DND-41 (cell line): ENCODE measurements around the gene FKBP9.
A peak's percentile ranks its signal among the peaks of the same experiment; 100 is the strongest.

Experiments used
- ATAC-seq: fragments of 200-7000 bp; cut with Tn5 transposase; 3 replicates; pipeline ENCODE4 v1.9.1; 2021; ENCODE audit warnings: low read depth; ENCODE audit not compliant: insufficient read depth
- DNase-seq: peaks from one replicate; pipeline ENCODE4 v3.0.0-alpha.2; 2020
- H2AFZ ChIP-seq: 2 replicates; pipeline ENCODE4 v1.6.0; 2012; ENCODE audit warnings: low read depth, low read length
- H3K27ac ChIP-seq: 2 replicates; pipeline ENCODE4 v1.5.1; 2012; ENCODE audit warnings: low read length, inconsistent platforms
- H3K27me3 ChIP-seq: fragments of 200-600 bp; sonication (generic); 2 replicates; pipeline ENCODE4 v1.6.0; 2012; ENCODE audit warnings: low read length, mild to moderate bottlenecking, inconsistent platforms; ENCODE audit not compliant: insufficient read depth, poor library complexity
- H3K36me3 ChIP-seq: 2 replicates; pipeline ENCODE4 v1.5.1; 2012; ENCODE audit warnings: low read length, inconsistent platforms; ENCODE audit not compliant: insufficient read depth
- H3K4me1 ChIP-seq: 2 replicates; pipeline ENCODE4 v1.5.1; 2012; ENCODE audit warnings: mild to moderate bottlenecking, low read length; ENCODE audit not compliant: insufficient read depth
- H3K4me2 ChIP-seq: 2 replicates; pipeline ENCODE4 v1.6.0; 2012; ENCODE audit warnings: mild to moderate bottlenecking, moderate library complexity, low read length, inconsistent platforms; ENCODE audit not compliant: insufficient read depth
- H3K4me3 ChIP-seq, 2 experiments: fragments of 200-600 bp in 1 of 2; shearing (Covaris generic) in 1 of 2; 2 replicates each; pipeline ENCODE4 v1.5.1; 2012 to 2016; ENCODE audit warnings: inconsistent platforms in 2 of 2, low read length in 2 of 2, mild to moderate bottlenecking in 2 of 2, low read depth in 1 of 2, moderate library complexity in 1 of 2
- H3K79me2 ChIP-seq: 2 replicates; pipeline ENCODE4 v1.6.0; 2012; ENCODE audit warnings: low read length, inconsistent platforms; ENCODE audit not compliant: insufficient read depth
- H3K9ac ChIP-seq: 2 replicates; pipeline ENCODE4 v1.6.0; 2012; ENCODE audit warnings: low read depth, mild to moderate bottlenecking, inconsistent platforms, low read length, moderate library complexity
- H3K9me3 ChIP-seq: 2 replicates; pipeline ENCODE4 v1.5.1; 2012; ENCODE audit warnings: low read length, moderate library complexity, mild to moderate bottlenecking, inconsistent platforms; ENCODE audit not compliant: insufficient read depth, severe bottlenecking
- H4K20me1 ChIP-seq: 2 replicates; pipeline ENCODE4 v1.6.0; 2012; ENCODE audit warnings: low read length; ENCODE audit not compliant: insufficient read depth
- CTCF ChIP-seq: IDR thresholded peaks from 2 replicates; pipeline ENCODE4 v1.5.1; 2012; ENCODE audit warnings: borderline replicate concordance, low read length, moderate library complexity, mild to moderate bottlenecking; ENCODE audit not compliant: poor library complexity, severe bottlenecking; ENCODE audit errors: extremely low read depth
- EZH2 ChIP-seq: IDR thresholded peaks from 3 replicates; pipeline ENCODE4 v1.6.1; 2012; ENCODE audit warnings: borderline replicate concordance, low read depth, mild to moderate bottlenecking, moderate library complexity, low read length, inconsistent platforms; ENCODE audit not compliant: severe bottlenecking

FKBP9 gene

DNA sequence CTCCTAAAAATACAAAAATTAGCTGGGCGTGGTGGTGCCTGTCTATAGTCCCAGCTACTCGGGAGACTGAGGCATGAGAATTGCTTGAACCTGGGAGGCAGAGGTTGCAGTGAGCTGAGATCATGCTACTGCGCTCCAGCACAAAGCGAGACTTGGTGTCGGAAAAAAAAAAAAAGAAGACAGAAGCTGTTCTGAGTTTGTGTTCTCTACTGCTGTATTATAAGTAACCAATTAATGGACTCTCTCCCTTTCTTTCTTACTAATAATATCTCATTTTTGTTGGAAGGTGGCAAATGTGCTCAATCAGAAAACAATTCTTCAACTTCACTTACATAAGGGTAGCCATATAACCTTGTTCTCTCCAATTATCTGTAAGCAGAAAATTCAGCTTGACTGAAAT, 97.9 kb downstream of the FKBP9 start:
- Histone ChIP-seq H3K79me2 (peaks cover 100% of the 10 kb centered on the region), H2AFZ (no peak overlapping the region), H3K27me3 (no peaks in the 10 kb centered on the region), H4K20me1 (peaks cover 76% of the 10 kb centered on the region), H3K9me3 (no peaks in the 10 kb centered on the region), H3K36me3 (peaks cover 12% of the 10 kb centered on the region), H3K4me2 (0 out of 2 replicates have a peak overlapping the region, but pooled peaks have one; percentile 12), H3K4me3 (no peak overlapping the region), H3K27ac (no peak overlapping the region), H3K9ac (no peak overlapping the region), H3K4me1 (peaks cover 44% of the 10 kb centered on the region)
- TF ChIP-seq EZH2: no peak
- no peak for TF ChIP-seq CTCF
- no peak for DNase-seq
- no peak for ATAC-seq
